ENCODE data around the gene TMEM120B. TPM values are rescaled to one million over a fixed set of nuclear protein-coding genes. Genes with fewer than 3 reads are reported as not detected.

TMEM120B gene
- total RNA-seq, 1 donor: 8.0 TPM

- peak overlapping the region; percentile 81 for H3K4me3 ChIP-seq (ENCODE audit: low read depth, low read length)
- peak; percentile 79 for DNase-seq (ENCODE audit: low read depth)
- TF ChIP-seq, protein P1, sequence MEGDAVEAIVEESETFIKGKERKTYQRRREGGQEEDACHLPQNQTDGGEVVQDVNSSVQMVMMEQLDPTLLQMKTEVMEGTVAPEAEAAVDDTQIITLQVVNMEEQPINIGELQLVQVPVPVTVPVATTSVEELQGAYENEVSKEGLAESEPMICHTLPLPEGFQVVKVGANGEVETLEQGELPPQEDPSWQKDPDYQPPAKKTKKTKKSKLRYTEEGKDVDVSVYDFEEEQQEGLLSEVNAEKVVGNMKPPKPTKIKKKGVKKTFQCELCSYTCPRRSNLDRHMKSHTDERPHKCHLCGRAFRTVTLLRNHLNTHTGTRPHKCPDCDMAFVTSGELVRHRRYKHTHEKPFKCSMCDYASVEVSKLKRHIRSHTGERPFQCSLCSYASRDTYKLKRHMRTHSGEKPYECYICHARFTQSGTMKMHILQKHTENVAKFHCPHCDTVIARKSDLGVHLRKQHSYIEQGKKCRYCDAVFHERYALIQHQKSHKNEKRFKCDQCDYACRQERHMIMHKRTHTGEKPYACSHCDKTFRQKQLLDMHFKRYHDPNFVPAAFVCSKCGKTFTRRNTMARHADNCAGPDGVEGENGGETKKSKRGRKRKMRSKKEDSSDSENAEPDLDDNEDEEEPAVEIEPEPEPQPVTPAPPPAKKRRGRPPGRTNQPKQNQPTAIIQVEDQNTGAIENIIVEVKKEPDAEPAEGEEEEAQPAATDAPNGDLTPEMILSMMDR (IDR thresholded peaks at IDR 0.05; ENCODE audit: insufficient read depth, low read length): no peak
Measured at GRCh38 chr12:121812320-121812871, 99.8 kb downstream of the TMEM120B start.

GRCh38 chr12:121812921-121813896, 100.7 kb downstream of the TMEM120B start:
- H3K4me3 ChIP-seq (ENCODE audit: low read depth, low read length): peak overlapping the region; percentile 81
- peak; percentile 65 for DNase-seq (ENCODE audit: low read depth)
- TF ChIP-seq, protein P1 (IDR thresholded peaks at IDR 0.05; ENCODE audit: insufficient read depth, low read length): no peak

DNA sequence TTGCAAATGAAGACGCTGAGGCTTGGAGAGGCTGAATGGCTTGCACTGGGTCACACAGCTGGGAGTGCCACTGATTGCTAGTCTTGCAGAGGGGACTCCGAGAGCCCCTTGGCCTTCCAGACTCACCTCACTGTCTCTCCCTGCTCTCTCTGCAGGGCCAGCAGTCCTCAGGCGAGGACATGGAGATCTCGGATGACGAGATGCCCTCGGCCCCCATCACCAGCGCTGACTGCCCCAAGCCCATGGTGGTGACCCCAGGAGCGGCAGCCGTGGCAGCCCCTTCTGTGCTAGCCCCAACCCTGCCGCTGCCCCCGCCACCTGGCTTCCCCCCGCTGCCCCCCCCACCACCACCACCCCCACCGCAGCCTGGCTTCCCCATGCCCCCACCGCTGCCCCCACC, 101.4 kb downstream of the TMEM120B start:
- no peak overlapping the region for H3K4me3 ChIP-seq (ENCODE audit: low read depth, low read length)
- DNase-seq (ENCODE audit: low read depth): no peak
- TF ChIP-seq, protein P1 (IDR thresholded peaks at IDR 0.05; ENCODE audit: insufficient read depth, low read length): no peak

DNA sequence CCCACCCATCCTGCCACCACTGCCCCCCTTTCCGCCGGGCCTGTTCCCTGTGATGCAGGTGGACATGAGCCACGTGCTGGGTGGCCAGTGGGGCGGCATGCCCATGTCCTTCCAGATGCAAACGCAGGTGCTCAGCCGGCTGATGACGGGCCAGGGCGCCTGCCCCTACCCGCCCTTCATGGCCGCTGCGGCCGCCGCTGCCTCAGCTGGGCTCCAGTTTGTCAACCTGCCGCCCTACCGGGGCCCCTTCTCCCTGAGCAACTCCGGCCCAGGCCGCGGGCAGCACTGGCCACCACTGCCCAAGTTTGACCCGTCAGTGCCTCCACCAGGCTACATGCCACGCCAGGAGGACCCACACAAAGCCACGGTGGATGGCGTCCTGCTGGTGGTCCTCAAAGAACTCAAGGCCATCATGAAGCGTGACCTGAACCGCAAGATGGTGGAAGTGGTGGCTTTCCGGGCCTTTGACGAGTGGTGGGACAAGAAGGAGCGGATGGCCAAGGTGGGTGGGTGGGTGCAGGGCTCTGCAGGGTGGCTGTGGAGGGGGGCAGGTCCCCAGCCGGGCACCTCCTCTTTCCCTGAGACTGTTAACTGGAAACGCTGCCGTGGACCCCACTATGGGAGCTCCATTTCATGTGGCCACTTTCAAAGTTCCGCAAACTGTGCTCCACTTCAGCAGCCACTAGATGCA, 102.0 kb downstream of the TMEM120B start:
- H3K4me3 ChIP-seq (ENCODE audit: low read depth, low read length): no peak overlapping the region
- no peak for DNase-seq (ENCODE audit: low read depth)
- TF ChIP-seq, protein P1 (IDR thresholded peaks at IDR 0.05; ENCODE audit: insufficient read depth, low read length): no peak

DNA sequence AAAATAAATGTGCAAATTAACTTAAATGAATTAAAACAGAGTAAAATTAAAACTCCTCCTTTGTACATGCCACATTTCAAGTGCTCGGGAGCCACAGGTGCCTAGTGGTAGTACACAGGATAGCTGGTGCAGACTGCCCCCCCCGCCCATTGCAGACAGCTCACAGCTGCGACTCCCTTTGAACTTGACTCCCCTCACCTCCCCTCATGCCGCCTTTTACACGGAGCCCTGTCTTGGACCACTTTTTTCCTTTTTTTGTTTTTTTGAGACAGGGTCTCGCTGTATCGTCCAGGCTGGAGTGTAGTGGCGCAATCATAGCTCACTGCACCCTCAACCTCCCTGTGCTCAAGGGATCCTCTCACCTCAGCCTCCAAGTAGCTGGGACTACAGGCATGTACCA, 102.7 kb downstream of the TMEM120B start:
- no peak for DNase-seq (ENCODE audit: low read depth)
- TF ChIP-seq, protein P1 (IDR thresholded peaks at IDR 0.05; ENCODE audit: insufficient read depth, low read length): no peak
- no peak overlapping the region for H3K4me3 ChIP-seq (ENCODE audit: low read depth, low read length)

GRCh38 chr12:121816925-121817647, 104.5 kb downstream of the TMEM120B start:
- DNase-seq (ENCODE audit: low read depth): no peak
- TF ChIP-seq, protein P1 (IDR thresholded peaks at IDR 0.05; ENCODE audit: insufficient read depth, low read length): no peak

More at GRCh38 chr12:121816925-121817647, 104.5 kb downstream of the TMEM120B start:
- H3K4me3 ChIP-seq (ENCODE audit: low read depth, low read length): no peak overlapping the region
